ENCODE data around the gene KHSRP.
A peak's percentile ranks its signal among the peaks of the same experiment; 100 is the strongest.
"Not testable (repeated sequence)": the region's sequence is repeated elsewhere in the genome, so short reads cannot be mapped to it uniquely, and the experiment has no call there.

Gene KHSRP

GRCh38 chr19:6453951-6454565 is 29.4 kb upstream of the KHSRP start:
- no peak overlapping the region for H3K4me3 ChIP-seq (ENCODE audit: low read depth, low read length)
- no peak for DNase-seq (ENCODE audit: low read depth)

DNA sequence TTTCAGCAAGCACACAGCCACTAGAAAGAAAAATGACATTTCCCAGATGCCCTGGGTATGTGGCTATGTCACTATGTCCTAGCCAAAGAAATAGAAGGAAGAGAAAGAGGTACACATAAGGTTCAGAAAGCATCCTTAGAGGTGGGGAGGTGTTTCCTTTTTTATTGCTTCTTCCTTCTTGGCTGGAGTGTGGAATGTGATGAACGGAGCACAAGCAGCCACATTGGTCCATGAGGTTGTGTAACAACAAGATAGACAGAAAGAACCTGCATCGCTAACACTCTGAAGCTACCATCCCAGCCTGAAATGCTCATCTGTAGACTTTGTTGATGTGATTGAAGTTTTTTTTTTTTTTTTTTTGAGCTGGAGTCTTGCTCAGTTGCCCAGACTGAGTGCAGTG is 28.3 kb upstream of the KHSRP start:
- no peak for DNase-seq (ENCODE audit: low read depth)

GRCh38 chr19:6452223-6452614 is 27.6 kb upstream of the KHSRP start:
- DNase-seq (ENCODE audit: low read depth), result no peak
- no peak overlapping the region for H3K4me3 ChIP-seq (ENCODE audit: low read depth, low read length)

More for the DNA sequence above, 28.3 kb upstream of the KHSRP start:
- H3K4me3 ChIP-seq (ENCODE audit: low read depth, low read length), result no peak overlapping the region

DNA sequence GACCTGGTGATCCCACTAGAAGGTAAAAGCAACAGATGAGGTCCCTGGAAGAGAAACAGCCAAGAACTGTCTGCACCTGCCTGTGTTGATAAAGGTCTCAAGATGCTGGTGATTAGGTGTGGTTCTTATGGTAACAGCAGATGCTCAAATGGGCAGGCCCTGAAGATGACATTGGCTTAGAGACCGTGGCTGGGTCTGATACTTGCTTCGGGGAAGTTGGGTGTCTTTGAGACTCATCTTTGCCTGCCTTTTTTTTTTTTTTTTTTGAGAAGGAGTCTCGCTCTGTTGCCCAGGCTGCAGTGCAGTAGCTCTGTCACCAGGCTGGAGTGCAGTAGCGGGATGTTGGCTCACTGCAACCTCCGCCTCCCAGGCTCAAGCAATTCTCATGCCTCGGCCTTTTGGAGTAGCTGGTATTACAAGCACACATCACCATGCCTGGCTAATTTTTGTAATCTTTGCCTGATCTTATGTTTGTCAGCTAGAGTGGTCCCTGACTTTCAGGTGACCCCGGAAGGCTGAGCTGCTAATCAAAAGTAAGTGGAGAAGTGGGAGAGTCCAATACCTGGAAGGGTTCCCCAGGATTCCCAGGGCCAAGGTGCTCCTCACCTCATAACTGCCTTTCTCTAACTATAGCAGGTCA is 27.1 kb upstream of the KHSRP start:
- no peak for DNase-seq (ENCODE audit: low read depth)
- no peak overlapping the region for H3K4me3 ChIP-seq (ENCODE audit: low read depth, low read length)

GRCh38 chr19:6450166-6450565 is 25.6 kb upstream of the KHSRP start:
- no peak for DNase-seq (ENCODE audit: low read depth)
- H3K4me3 ChIP-seq (ENCODE audit: low read depth, low read length), result no peak overlapping the region

GRCh38 chr19:6448045-6448444 is 23.4 kb upstream of the KHSRP start:
- no peak for DNase-seq (ENCODE audit: low read depth)

DNA sequence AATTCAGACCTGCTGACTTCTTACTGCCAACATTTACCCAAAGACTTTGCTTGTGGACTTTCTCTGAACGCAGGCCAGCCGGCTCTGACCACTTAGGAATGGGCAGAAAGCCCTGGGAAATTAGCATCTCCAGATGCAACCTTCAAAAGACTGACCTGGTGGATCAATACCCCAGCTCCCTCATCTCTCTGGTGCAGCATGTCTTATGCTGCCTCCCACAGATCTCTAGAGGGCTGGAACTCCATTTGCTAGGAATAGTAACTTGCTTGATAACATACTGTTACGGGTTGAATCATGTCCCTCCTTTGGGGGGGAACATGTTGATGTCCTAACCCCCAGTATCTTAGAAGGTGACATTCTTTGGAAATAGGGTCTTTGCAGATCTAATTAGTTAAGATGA is 21.8 kb upstream of the KHSRP start:
- DNase-seq (ENCODE audit: low read depth), result no peak
- H3K4me3 ChIP-seq (ENCODE audit: low read depth, low read length), result no peak overlapping the region

More at GRCh38 chr19:6448045-6448444, 23.4 kb upstream of the KHSRP start:
- no peak overlapping the region for H3K4me3 ChIP-seq (ENCODE audit: low read depth, low read length)

DNA sequence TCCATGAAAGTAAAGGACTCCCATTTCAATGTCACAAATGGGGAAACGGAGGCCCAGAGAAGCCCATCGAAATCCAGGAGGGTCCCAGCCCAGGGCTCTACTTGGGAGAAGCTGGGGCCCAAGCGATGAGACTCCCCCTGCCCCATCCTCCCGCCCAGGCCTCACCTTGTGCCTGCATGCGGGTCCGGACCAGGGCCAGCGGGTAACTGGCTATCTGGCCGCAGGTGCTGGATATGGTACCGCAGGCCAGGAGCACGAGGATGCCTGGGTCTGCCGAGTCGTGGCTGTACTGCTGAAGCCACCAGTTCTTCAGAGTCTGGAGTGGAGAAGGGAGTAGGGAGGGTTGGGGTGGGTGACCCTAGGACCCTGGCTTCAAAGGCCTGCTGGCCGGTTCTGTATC is 19.4 kb upstream of the KHSRP start:
- H3K4me3 ChIP-seq (ENCODE audit: low read depth, low read length), result no peak overlapping the region
- no peak for DNase-seq (ENCODE audit: low read depth)

- DNase-seq (ENCODE audit: low read depth), result no peak
- no peak overlapping the region for H3K4me3 ChIP-seq (ENCODE audit: low read depth, low read length)
Observed at GRCh38 chr19:6442087-6442688, 17.6 kb upstream of the KHSRP start.

DNA sequence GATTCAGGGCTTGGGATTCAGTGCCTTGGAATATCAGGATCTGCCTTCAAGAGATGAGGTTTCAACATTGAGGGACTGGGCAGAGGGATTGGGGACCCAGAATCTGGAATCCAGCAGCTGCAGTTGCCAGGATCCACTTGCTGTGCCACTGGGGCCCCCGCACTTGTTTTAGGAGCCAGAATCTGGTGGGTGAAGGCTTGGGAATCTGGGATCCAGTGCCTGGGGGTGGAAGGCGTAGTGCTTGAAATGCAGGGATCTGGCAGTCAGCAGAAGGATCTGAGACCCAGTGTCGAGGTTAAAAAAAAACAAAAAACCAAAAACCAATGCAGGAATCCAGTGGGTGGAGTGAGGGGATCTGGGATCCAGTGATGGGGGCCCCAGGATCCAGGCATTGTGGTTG is 16.3 kb upstream of the KHSRP start:
- no peak for DNase-seq (ENCODE audit: low read depth)
- no peak overlapping the region for H3K4me3 ChIP-seq (ENCODE audit: low read depth, low read length)

DNA sequence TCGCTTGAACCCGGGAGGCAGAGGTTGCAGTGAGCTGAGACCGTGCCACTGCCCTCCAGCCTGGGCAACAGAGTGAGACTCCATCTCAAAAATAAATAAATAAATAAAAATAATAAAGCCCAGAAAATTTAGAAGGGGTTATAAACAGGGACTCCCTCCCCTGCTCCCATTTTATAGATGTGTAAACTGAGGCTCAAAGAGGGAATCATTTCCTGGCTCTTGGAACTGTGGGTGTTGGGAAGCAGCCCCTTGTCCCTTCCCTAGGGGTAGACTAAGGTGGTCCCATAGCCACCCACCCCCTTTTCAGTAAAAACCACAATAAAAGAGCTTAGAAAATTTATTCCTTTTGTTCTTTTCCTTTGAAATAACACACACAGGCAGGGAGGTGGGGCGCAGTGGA is 15.1 kb upstream of the KHSRP start:
- DNase-seq (ENCODE audit: low read depth), result no peak
- H3K4me3 ChIP-seq (ENCODE audit: low read depth, low read length), result no peak overlapping the region

- no peak for DNase-seq (ENCODE audit: low read depth)
- H3K4me3 ChIP-seq (ENCODE audit: low read depth, low read length), result no peak within 1 kb of the TSS
Observed at GRCh38 chr19:6433663-6434062, 9.1 kb upstream of the KHSRP start, which contains the start of gene SLC25A41. SLC25A41 (minus strand) TSS chr19:6433763; CDS start chr19:6433693, 70 bp downstream.

DNA sequence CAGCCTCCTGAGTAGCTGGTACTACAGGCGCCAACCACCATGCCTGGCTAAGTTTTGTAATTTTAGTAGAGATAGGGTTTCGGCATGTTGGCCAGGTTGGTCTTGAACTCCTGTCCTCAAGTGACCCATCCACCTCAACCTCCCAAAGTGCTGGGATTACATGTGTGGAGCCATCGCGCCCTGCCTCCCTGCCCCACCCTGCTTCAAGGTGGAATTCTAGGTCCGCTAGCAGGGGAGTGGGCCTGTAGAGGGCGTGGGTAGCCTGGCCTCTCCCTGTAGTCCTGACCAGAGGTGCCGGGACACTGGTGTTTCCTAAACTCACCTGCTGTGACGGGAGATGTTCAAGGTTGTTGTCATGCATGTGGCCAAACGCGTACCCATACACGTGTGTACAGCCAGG is 8.6 kb upstream of the KHSRP start:
- no peak for DNase-seq (ENCODE audit: low read depth)

GRCh38 chr19:6431891-6432290 is 7.3 kb upstream of the KHSRP start:
- H3K4me3 ChIP-seq (ENCODE audit: low read depth, low read length), result no peak overlapping the region
- DNase-seq (ENCODE audit: low read depth), result no peak

More for the DNA sequence above, 8.6 kb upstream of the KHSRP start:
- H3K4me3 ChIP-seq (ENCODE audit: low read depth, low read length), result no peak overlapping the region

DNA sequence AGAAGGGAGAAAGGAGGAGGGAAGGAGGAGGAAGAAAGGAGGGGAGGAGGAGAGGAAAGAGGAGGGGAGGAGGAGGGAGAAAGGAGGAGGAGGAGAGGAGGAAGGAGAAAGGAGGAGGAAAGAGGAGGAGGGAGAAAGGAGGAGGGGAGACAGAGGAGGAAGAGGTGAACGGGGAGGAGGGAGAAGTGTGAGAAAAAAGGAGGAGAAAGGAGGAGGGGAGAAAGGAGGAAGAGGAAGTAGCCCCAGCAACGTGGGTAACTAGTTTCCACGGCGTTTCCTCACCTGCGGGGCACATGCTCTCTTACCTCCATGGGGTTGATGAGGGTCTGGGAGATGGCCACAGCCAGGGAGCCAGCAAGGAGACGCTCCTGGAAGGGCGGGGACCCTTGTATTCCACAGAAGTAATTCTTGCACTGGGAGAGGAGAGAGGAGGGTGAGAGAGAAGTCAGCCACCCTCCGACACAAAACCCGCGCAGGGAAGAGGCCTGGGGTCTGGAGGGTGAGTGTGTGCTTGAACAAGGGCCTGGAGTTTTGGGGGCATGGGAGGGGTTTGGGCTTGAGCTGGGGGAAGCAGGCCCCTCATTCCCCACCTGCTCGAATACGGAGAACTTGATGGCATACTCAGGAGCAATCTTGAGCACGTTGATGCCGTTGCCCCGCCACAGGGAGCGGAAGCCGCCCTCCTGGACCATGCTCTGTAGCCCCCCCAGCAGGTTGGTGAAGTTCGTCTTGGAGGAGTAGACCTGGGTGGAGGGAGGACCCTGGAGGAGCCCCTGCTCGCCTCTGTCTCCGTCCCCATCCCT is 5.0 kb upstream of the KHSRP start:
- no peak overlapping the region for H3K4me3 ChIP-seq (ENCODE audit: low read depth, low read length)
- DNase-seq (ENCODE audit: low read depth), result no peak

- DNase-seq (ENCODE audit: low read depth); H3K4me3 ChIP-seq (ENCODE audit: low read depth, low read length): not testable (repeated sequence)
Observed at GRCh38 chr19:6428692-6429418, 4.2 kb upstream of the KHSRP start.

DNA sequence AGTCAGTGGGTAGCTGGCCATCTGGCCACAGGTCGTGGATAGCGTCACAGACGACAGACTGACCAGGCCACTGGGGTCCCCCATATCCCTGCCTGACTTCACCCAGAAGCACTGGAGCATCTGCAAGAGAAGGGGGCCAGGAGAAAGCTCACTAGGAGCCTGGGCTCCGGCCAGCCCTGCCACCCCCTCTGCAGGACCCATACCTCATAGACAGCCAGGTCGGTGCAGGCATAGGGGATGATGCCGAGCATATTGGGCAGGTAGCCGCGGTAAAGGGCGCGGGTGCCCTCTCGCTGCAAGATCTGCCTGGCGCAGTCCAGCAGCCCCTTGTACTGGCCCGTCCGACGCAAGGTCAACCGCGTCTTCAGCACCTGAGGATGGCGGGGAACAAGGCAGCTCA is 2.5 kb upstream of the KHSRP start:
- H3K4me3 ChIP-seq (ENCODE audit: low read depth, low read length), result no peak overlapping the region
- no peak for DNase-seq (ENCODE audit: low read depth)

GRCh38 chr19:6425732-6426620 is 1.4 kb upstream of the KHSRP start:
- H3K4me3 ChIP-seq (ENCODE audit: low read depth, low read length), result peak overlapping the region; percentile 24
- DNase-seq (ENCODE audit: low read depth), result no peak

Measured in skeletal muscle cell (primary cell).